Limb (tissue), 2 donors: ENCODE results near the gene NETO2.

Experiments
- DNase-seq, 2 donors: peaks; one replicate each; pipeline ENCODE4 v3.0.0-alpha.2; 2016; ENCODE audit errors: extremely low spot score in 2 of 2

The NETO2 gene

DNA sequence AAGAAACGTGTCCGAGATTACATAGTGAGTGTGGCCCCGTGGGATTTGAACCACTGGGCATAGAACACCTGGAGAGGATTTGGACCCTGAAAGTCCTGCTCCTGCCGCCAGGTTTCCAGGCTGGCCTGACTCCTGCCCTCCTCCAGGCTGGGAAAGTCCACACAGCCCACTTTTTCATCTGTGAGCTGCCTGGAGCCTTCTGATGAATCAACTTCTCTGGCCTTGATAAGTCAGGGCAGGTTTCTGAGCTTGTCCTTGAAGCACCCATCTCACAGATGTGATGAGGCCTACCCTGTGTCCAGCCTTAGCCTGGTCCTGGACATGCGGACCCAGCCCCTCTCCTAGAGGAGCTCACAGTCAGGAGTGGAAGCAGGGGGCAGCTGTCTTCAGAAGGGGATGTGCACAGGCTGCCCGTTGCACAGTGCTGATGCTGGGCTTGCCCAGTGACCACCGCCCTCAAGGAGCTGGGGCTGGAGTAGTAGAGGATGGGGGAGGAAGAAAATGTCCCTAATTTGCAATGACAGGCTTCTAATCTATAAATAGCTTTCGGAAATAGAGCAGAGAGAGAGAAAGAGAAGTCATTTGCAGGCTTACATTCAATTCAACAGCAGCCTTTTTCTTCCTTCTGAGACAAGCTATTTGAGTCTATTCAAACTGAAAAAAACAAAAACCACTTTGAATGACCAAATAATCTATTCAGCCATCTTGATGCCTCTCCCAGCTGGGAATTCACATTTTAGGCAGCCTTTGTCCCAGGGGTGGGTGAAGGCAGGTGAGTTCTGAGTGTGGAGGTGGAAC, 96.8 kb downstream of the NETO2 start:
- no peak for DNase-seq

DNA sequence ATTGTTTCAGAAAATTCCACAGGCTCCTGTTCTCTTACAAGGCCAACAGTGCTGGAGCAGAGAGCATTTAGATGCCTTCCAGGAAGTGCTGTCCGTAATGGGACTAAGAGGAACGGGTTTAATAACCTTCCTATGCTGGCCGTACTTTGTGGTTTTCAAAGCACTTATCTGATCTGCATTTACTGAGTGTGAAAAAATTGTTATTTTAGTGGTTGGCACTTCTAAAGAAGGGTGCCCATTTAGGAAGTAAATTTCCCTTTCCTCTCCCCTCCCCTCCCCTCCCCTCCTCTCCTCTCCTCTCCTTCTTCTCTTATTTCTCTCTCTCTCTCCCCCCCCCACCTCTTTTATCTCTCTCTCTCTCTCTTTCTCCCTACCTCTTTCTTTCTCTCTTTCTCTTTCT, 98.3 kb downstream of the NETO2 start:
- no peak for DNase-seq

- DNase-seq, result no peak
Observed at GRCh38 chr16:47045023-47045422, 98.7 kb downstream of the NETO2 start.

DNA sequence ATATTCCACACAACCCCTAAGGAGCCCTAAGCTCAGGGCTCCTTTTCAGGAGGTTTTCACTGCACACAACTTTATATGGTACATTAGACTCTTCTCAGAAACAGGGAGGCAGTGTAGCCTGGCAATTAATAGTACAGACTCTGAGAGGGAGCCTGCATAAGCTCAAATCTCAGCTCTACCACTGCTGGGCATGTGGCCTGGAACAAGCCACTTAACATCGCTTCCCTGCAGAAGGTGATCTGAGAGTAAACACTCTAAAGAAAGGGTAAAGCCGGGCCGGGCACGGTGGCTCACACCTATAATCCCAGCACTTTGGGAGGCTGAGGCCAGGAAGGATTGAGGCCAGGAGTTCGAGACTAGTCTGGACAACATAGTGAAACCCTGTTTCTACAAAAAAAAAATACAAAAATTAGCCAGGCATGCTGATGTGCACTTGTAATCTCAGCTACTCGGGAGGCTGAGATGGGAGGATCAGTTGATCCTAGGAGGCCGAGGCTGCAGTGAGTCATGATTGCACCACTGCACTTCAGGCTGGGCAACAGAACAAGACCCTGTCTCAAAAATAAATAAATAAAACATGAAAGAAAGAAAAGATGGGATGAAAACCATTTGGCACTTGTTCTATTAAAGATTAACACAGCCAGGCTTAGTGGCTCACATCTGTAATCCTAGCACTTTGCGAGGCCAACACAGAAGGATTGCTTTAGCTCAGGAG, 99.6 kb downstream of the NETO2 start:
- DNase-seq, result no peak

- no peak for DNase-seq
Observed at GRCh38 chr16:47043200-47043599, 100.5 kb downstream of the NETO2 start.

- DNase-seq, result peak; percentile 65 to 94
Observed at GRCh38 chr16:47037746-47038458, 105.8 kb downstream of the NETO2 start.

DNA sequence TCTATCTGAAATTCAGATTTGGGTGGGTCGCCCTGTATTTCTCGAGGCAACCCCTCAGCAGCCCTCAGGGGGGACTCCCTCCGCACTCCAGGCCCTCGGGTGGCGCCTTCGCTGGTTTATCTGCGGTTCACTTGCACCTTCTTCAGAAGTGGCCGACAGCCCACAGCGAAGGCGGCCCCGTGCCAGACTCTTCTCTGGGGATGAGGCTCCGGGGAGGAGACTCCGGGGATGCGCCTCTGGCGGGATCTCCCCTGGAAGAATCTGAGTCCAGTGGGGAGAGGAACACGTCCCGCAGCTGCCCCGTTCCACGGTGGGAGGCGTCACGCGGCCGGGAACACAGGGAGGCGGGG, 106.4 kb downstream of the NETO2 start:
- no peak for DNase-seq

DNA sequence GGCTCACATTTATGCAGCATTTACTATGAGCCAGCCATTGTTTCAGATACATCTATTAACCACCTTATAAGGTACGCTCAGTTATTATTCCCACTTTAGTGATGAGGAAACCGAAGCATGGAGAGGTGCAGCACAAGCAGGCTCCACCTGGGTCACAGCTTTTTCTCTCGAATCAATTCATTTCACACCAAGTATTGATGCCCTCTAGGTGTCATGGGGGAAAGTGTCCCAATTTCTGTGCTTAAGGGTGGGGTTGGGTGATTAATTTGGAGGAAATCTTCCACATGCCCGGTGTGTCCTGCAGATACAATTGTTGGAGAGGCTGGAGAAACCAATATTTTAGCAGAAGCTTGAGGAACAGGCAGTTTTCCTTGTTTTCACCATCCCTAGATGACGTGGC, 107.5 kb downstream of the NETO2 start:
- DNase-seq, result no peak

DNA sequence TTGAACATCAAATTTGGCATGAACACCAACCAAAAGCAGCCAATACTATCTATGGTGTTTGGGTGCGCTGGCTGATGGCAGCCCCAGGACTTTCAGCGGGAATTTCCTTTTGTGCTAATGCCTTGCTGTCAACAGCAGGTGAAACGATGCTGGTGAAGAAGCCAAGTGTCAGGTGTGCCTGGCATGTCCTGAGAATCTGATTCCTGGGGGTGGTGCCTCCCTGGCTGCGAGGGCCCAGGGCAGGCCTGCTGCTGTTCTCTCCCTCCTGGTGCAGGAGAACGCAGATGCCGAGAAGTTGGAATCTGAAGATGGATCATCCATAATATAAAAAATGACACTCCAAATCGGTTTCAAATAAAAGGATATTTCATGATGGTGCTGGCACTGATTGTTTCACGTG, 108.3 kb downstream of the NETO2 start:
- no peak for DNase-seq

- no peak for DNase-seq
Observed at GRCh38 chr16:47034455-47034854, 109.3 kb downstream of the NETO2 start.

DNA sequence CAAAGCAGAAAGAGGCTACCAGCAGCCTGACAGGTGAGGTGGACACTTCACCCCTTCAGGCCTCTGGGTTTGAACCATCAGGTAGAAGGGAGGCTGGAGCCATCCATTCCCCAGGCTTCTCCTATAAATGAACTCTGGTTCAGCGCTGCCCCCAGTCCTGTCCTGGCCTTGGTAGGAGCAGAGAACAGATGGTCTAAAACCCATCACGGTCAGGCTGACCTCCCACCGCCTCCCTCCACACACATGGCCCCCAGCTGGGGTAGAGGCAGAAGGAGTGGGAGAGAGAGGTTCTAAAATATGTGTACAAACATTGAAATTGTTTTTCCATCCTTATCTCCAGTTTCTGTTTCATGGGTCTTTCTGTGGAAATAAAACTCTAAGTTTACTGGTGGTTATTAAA, 110.6 kb downstream of the NETO2 start:
- DNase-seq, result no peak

DNA sequence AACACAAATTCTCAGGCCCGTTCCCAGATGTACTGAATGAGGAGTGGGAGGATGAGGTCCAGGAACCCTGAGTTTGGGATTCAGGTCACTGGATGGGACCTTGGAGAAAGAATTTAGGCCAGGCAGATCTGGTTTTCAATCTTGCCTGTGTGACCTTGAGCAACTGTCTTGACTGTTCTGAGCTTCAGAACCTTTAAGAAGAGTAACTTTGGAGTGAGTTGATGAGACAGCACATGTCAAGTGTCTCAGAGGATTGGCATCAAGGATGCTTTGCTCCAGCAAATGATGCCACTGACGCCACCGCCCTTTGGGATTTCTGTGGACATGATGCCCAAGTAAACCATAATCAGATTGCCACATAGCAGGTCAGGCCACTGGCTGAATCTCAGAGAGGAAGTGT, 114.0 kb downstream of the NETO2 start:
- DNase-seq, result no peak

DNA sequence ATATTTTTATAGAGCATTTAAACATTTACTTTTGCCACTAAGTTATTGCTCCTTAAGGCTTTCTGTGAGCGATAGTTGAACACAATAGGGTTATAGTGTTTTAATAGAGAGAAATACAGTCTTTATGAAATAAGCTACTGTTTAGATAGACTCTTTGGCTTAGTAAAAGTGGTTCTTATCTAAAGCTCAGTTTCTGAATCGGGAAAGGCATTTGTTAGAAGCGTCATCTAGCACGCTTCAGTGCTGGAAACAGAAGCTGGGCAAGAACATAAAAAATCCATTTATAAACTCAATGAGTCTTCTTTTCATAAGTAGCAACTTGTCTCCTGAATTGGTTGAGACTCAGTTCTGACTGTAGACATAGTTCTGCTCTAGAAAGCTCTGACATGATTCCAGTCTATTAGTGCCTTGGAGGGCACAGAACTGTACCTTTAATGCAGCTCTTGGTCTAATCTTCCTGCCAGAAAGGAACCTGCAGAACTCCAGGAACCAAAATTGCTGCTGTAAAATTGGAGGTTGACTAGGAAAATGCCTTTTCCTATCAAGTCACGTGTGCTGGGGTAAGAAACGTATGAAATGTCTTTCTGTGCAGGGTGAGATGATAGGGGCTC, 114.9 kb downstream of the NETO2 start:
- no peak for DNase-seq
